IMR-90 (cell line): ENCODE data around the gene SLC39A6. TPM values are rescaled to one million over a fixed set of nuclear protein-coding genes. Genes with fewer than 3 reads are reported as not detected.

Experiments
- ATAC-seq: fragments of 200-7000 bp; cut with Tn5 transposase; 2 replicates; pipeline ENCODE4 v1.9.1; 2020; ENCODE audit warnings: low read depth, mild to moderate bottlenecking, moderate library complexity
- BruUV-seq: library from RNA; stranded (reverse); fragments of 400-500 nt; replicated peaks from 2 replicates; lab custom pipeline; 2021; lab: Mats Ljungman, UMichigan
- CTCF ChIA-PET: fragments of 300-600 bp; formaldehyde crosslinking; extraction: SDS; loops from one replicate; lab custom pipeline; 2021; ENCODE audit warnings: antibody characterized with exemption; lab: Yijun Ruan, JAX
- POLR2A ChIA-PET: fragments of 300-600 bp; sonication (Branson Sonifier 250); formaldehyde crosslinking; loops from one replicate; lab custom pipeline; 2022; ENCODE audit warnings: antibody characterized with exemption; ENCODE audit not compliant: unreplicated experiment; lab: Charles Lee
- DNase-seq: peaks from one replicate; pipeline ENCODE4 v3.0.0; 2013
- H2AFZ ChIP-seq: replicated peaks from 2 replicates; pipeline ENCODE3; 2013; ENCODE audit warnings: low read length, mild to moderate bottlenecking; ENCODE audit not compliant: poor library complexity
- H2AK5ac ChIP-seq: 2 replicates; pipeline ENCODE4 v1.6.1; 2013; ENCODE audit warnings: low read depth, low read length, inconsistent platforms
- H2AK9ac ChIP-seq: replicated peaks from 2 replicates; pipeline ENCODE3; 2013; ENCODE audit warnings: mild to moderate bottlenecking, low read depth, low read length, moderate library complexity; ENCODE audit not compliant: poor library complexity
- H2BK120ac ChIP-seq: 2 replicates; pipeline ENCODE4 v1.6.1; 2013; ENCODE audit warnings: low read depth, low read length, inconsistent platforms
- H2BK15ac ChIP-seq: 3 replicates; pipeline ENCODE4 v1.6.1; 2013; ENCODE audit warnings: low read depth, low read length, inconsistent platforms
- H2BK20ac ChIP-seq: 2 replicates; pipeline ENCODE4 v1.6.1; 2013; ENCODE audit warnings: low read depth, mild to moderate bottlenecking, inconsistent platforms, low read length, moderate library complexity
- H2BK5ac ChIP-seq: 2 replicates; pipeline ENCODE4 v1.6.1; 2013; ENCODE audit warnings: mild to moderate bottlenecking, low read depth, low read length, inconsistent platforms; ENCODE audit not compliant: poor library complexity, severe bottlenecking
- H3K14ac ChIP-seq: replicated peaks from 2 replicates; pipeline ENCODE4 v1.6.1; 2013; ENCODE audit warnings: low read depth, low read length, inconsistent platforms
- H3K18ac ChIP-seq: 2 replicates; pipeline ENCODE4 v1.6.1; 2013; ENCODE audit warnings: low read depth, low read length, control low read depth
- H3K23ac ChIP-seq: 2 replicates; pipeline ENCODE4 v1.6.1; 2013; ENCODE audit warnings: low read depth, low read length, inconsistent platforms
- H3K27ac ChIP-seq: 2 replicates; pipeline ENCODE4 v1.5.1; 2013; ENCODE audit warnings: mild to moderate bottlenecking, control low read depth, low read length; ENCODE audit not compliant: insufficient read depth
- H3K27me3 ChIP-seq: 2 replicates; pipeline ENCODE4 v1.6.1; 2013; ENCODE audit warnings: low read length; ENCODE audit not compliant: control insufficient read depth, insufficient read depth
- H3K36me3 ChIP-seq: 2 replicates; pipeline ENCODE4 v1.6.1; 2013; ENCODE audit warnings: low read length, mixed read lengths; ENCODE audit not compliant: control insufficient read depth, insufficient read depth
- H3K4ac ChIP-seq: 2 replicates; pipeline ENCODE4 v1.6.1; 2013; ENCODE audit warnings: low read depth, low read length, inconsistent platforms
- H3K4me1 ChIP-seq: 2 replicates; pipeline ENCODE4 v1.6.1; 2013; ENCODE audit warnings: low read length, mixed read lengths; ENCODE audit not compliant: control insufficient read depth, insufficient read depth
- H3K4me2 ChIP-seq: 2 replicates; pipeline ENCODE4 v1.6.1; 2013; ENCODE audit warnings: low read depth, mild to moderate bottlenecking, control low read depth, low read length, moderate library complexity
- H3K4me3 ChIP-seq: 2 replicates; pipeline ENCODE4 v1.5.1; 2013; ENCODE audit warnings: low read depth, mild to moderate bottlenecking, control low read depth, low read length, moderate library complexity; ENCODE audit not compliant: insufficient read depth
- H3K56ac ChIP-seq: 2 replicates; pipeline ENCODE4 v1.6.1; 2013; ENCODE audit warnings: low read length, inconsistent platforms; ENCODE audit not compliant: insufficient read depth; ENCODE audit errors: extremely low read depth
- H3K79me1 ChIP-seq, 2 experiments: 2 replicates each; pipeline ENCODE4 v1.6.1; 2013; ENCODE audit warnings: low read length in 2 of 2, inconsistent platforms in 1 of 2, low read depth in 1 of 2
- H3K9ac ChIP-seq: 2 replicates; pipeline ENCODE4 v1.6.1; 2013; ENCODE audit warnings: low read depth, low read length, control low read depth
- H3K9me1 ChIP-seq: 2 replicates; pipeline ENCODE4 v1.6.1; 2013; ENCODE audit warnings: low read length, inconsistent platforms; ENCODE audit not compliant: insufficient read depth
- H3K9me3 ChIP-seq: 2 replicates; pipeline ENCODE4 v1.6.1; 2013; ENCODE audit warnings: low read length; ENCODE audit not compliant: control insufficient read depth, insufficient read depth
- H4K20me1 ChIP-seq: 2 replicates; pipeline ENCODE4 v1.6.1; 2013; ENCODE audit warnings: low read length, inconsistent platforms; ENCODE audit not compliant: insufficient read depth
- H4K5ac ChIP-seq: 2 replicates; pipeline ENCODE4 v1.6.1; 2013; ENCODE audit warnings: mild to moderate bottlenecking, low read depth, low read length, control low read depth
- H4K8ac ChIP-seq, 2 experiments: 2 replicates each; pipeline ENCODE4 v1.6.1; 2013; ENCODE audit warnings: low read depth in 2 of 2, low read length in 2 of 2, control low read depth in 1 of 2, inconsistent platforms in 1 of 2
- H4K91ac ChIP-seq: 2 replicates; pipeline ENCODE4 v1.6.1; 2013; ENCODE audit warnings: low read depth, low read length, inconsistent platforms; ENCODE audit not compliant: insufficient read depth
- BHLHE40 ChIP-seq: fragments of 150-350 bp; IDR thresholded peaks from 2 replicates; pipeline ENCODE4 v1.6.1; 2016; ENCODE audit warnings: mild to moderate bottlenecking, low read depth, low read length
- CEBPB ChIP-seq: IDR thresholded peaks from 2 replicates; pipeline ENCODE4 v1.6.1; 2012; ENCODE audit warnings: low read depth, low read length, improper control_type of control experiment
- CHD1 ChIP-seq: IDR thresholded peaks from 2 replicates; pipeline ENCODE4 v1.6.1; 2012; ENCODE audit warnings: low read depth, low read length, improper control_type of control experiment
- CTCF ChIP-seq: conservative IDR thresholded peaks from 2 replicates; pipeline ENCODE4 v1.5.1; 2012; ENCODE audit warnings: mild to moderate bottlenecking, low read depth, low read length, improper control_type of control experiment
- ELK1 ChIP-seq: fragments of 150-350 bp; IDR thresholded peaks from 2 replicates; pipeline ENCODE4 v1.6.1; 2016; ENCODE audit warnings: low read depth, mild to moderate bottlenecking, low read length, moderate library complexity, borderline replicate concordance
- FOS ChIP-seq: fragments of 150-350 bp; IDR thresholded peaks from 2 replicates; pipeline ENCODE4 v1.6.1; 2016; ENCODE audit warnings: low read depth, low read length
- MAFK ChIP-seq: IDR thresholded peaks from 2 replicates; pipeline ENCODE4 v1.6.1; 2012; ENCODE audit warnings: low read depth, low read length, improper control_type of control experiment
- MAZ ChIP-seq: IDR thresholded peaks from 2 replicates; pipeline ENCODE4 v1.6.1; 2012; ENCODE audit warnings: low read depth, mild to moderate bottlenecking, low read length, improper control_type of control experiment, moderate library complexity, borderline replicate concordance
- MXI1 ChIP-seq: IDR thresholded peaks from 2 replicates; pipeline ENCODE4 v1.6.1; 2012; ENCODE audit warnings: low read depth, mild to moderate bottlenecking, low read length, moderate library complexity, borderline replicate concordance
- NFE2L2 ChIP-seq: fragments of 150-350 bp; IDR thresholded peaks from 2 replicates; pipeline ENCODE4 v1.6.1; 2016; ENCODE audit warnings: low read depth, mild to moderate bottlenecking, low read length
- POLR2A ChIP-seq: IDR thresholded peaks from 2 replicates; pipeline ENCODE4 v1.6.1; 2012; ENCODE audit warnings: mild to moderate bottlenecking, low read depth, low read length
- RAD21 ChIP-seq: IDR thresholded peaks from 2 replicates; pipeline ENCODE4 v1.6.1; 2012; ENCODE audit warnings: low read length, improper control_type of control experiment
- RCOR1 ChIP-seq: IDR thresholded peaks from 2 replicates; pipeline ENCODE4 v1.6.1; 2012; ENCODE audit warnings: mild to moderate bottlenecking, low read length, improper control_type of control experiment; ENCODE audit not compliant: insufficient replicate concordance
- RFX5 ChIP-seq: IDR thresholded peaks from 2 replicates; pipeline ENCODE4 v1.8.0; 2012; ENCODE audit warnings: low read depth, mild to moderate bottlenecking, low read length, moderate library complexity
- SMC3 ChIP-seq: fragments of 150-350 bp; IDR thresholded peaks from 2 replicates; pipeline ENCODE4 v1.6.1; 2016; ENCODE audit warnings: low read depth, mild to moderate bottlenecking, antibody characterized with exemption, low read length, moderate library complexity
- USF2 ChIP-seq: fragments of 150-350 bp; IDR thresholded peaks from 2 replicates; pipeline ENCODE4 v1.6.1; 2017; ENCODE audit warnings: mild to moderate bottlenecking, antibody characterized with exemption, low read length, low read depth
- WGBS, 2 experiments: methylation state at CpG; one replicate each; pipeline versions ENCODE4 v1.1.5 to v1.1.7; 2013; ENCODE audit warnings: missing lambda C conversion rate in 2 of 2; ENCODE audit not compliant: insufficient read length in 1 of 2; ENCODE audit errors: extremely low coverage in 2 of 2; 5-methylcytosine and 5-hydroxymethylcytosine counted together
- dilution Hi-C: fragments of 300-500 bp; cut with HindIII; formaldehyde crosslinking; loops from one replicate; pipeline ENCODE4 v1.14.3; 2018; ENCODE audit warnings: low sequenced_read_pairs; ENCODE audit not compliant: unreplicated experiment
- in situ Hi-C: fragments of 300-500 bp; cut with MboI; formaldehyde crosslinking; loops from 3 replicates; pipeline ENCODE4 v1.14.3; 2019; ENCODE audit warnings: low sequenced_read_pairs, inconsistent platforms, mixed read lengths
- intact Hi-C: fragments of 100-400 bp; cut with micrococcal nuclease; formaldehyde crosslinking; loops from 2 replicates; pipeline ENCODE4 v1.10.0; 2022
- polyA plus RNA-seq, 3 experiments: library from polyadenylated mRNA; depleted of rRNA; stranded (reverse); fragments of >200 nt; gene quantifications; 2 replicates each; pipeline ENCODE4 v1.2.3, GENCODE V29; 2012; ENCODE audit warnings: low replicate concordance in 1 of 3
- total RNA-seq: library from RNA; depleted of rRNA; stranded (reverse); fragments of >200 nt; gene quantifications from 2 replicates; pipeline ENCODE4 v1.2.3, GENCODE V29; 2012

Gene SLC39A6
- total and polyA plus RNA-seq, 2 of the 4 experiments (the other 2 are of a cell fraction), result 48.7 to 91.9 TPM

GRCh38 chr18:36175481-36175880, 46.3 kb upstream of the SLC39A6 start:
- Histone ChIP-seq H2BK20ac (no peak overlapping the region), H4K8ac (no peak overlapping the region), H3K27ac (peak overlapping the region; percentile 1; the same call in 1 of the 2 replicates), H4K20me1 (peaks cover 4% of the 10 kb centered on the region; the same call in 1 of the 2 replicates), H3K4me2 (no peak overlapping the region), H3K9me3 (no peaks in the 10 kb centered on the region), H2BK15ac (no peak overlapping the region), H3K4me1 (peaks cover 3% of the 10 kb centered on the region), H2AK9ac (no peak overlapping the region), H3K14ac (no peak overlapping the region), H3K18ac (no peak overlapping the region), H3K27me3 (no peaks in the 10 kb centered on the region), H3K36me3 (peaks cover 30% of the 10 kb centered on the region), H3K23ac (no peak overlapping the region), H2BK120ac (no peak overlapping the region), H3K56ac (no peak overlapping the region), H2BK5ac (no peak overlapping the region), H3K4ac (no peak overlapping the region), H4K91ac (no peak overlapping the region), H3K4me3 (no peak overlapping the region), H3K79me1 (peaks cover 3 to 5% of the 10 kb centered on the region in 2 experiments; a peak in 2 of 4 replicates), H4K5ac (no peak overlapping the region), H3K9ac (no peak overlapping the region), H2AK5ac (no peak overlapping the region), H3K9me1 (peaks cover 11% of the 10 kb centered on the region), H2AFZ (no peak overlapping the region)
- intact Hi-C loops (no loop called here), in situ Hi-C loops (no loop called here), dilution Hi-C loops (no loop called here)
- TF ChIP-seq MAFK (no peak), CHD1 (no peak), BHLHE40 (no peak), FOS (no peak), RAD21 (no peak), MXI1 (no peak), RCOR1 (no peak), RFX5 (no peak), ELK1 (no peak), USF2 (no peak), POLR2A (no peak), CEBPB (no peak), SMC3 (no peak), CTCF (no peak), MAZ (no peak), NFE2L2 (no peak)
- CTCF ChIA-PET, result no interaction called here
- BruUV-seq, result no TSS peak
- ATAC-seq (no peak), DNase-seq (no peak)
- WGBS, 2 experiments, result 89% methylated on average over 1 of the region's 1 CpG; no CpG with 5 or more reads in 1 of the 2 experiments
- POLR2A ChIA-PET, result no interaction called here
